GM12878 (cell line): Measurements from ENCODE around the gene ZFHX2. TPM values are rescaled to one million over a fixed set of nuclear protein-coding genes. Genes with fewer than 3 reads are reported as not detected.

Source experiments
- ATAC-seq: fragments of 200-7000 bp; cut with Tn5 transposase; 3 replicates; pipeline ENCODE4 v1.9.1; 2020; ENCODE audit warnings: mild to moderate bottlenecking, moderate library complexity
- BruUV-seq: library from RNA; stranded (reverse); fragments of 400-500 nt; replicated peaks from 2 replicates; lab custom pipeline; 2021; lab: Mats Ljungman, UMichigan
- CTCF ChIA-PET: fragments of 300-600 bp; sonication (Branson Sonifier 250); formaldehyde crosslinking; extraction: SDS; loops from one replicate; lab custom pipeline; 2021; ENCODE audit warnings: inconsistent platforms; lab: Yijun Ruan, JAX
- POLR2A ChIA-PET: fragments of 350-600 bp; formaldehyde crosslinking; extraction: SDS; loops from one replicate; lab custom pipeline; 2021; ENCODE audit warnings: inconsistent platforms; lab: Charles Lee
- RAD21 ChIA-PET: fragments of 300-600 bp; sonication (Branson Sonifier 250); formaldehyde crosslinking; loops from one replicate; lab custom pipeline; 2023; ENCODE audit warnings: antibody characterized with exemption; ENCODE audit not compliant: unreplicated experiment; lab: Charles Lee
- SMC1A ChIA-PET: fragments of 300-600 bp; sonication (Branson Sonifier 250); formaldehyde crosslinking; loops from one replicate; lab custom pipeline; 2023; ENCODE audit not compliant: unreplicated experiment, uncharacterized antibody; lab: Charles Lee
- DNase-seq: peaks from one replicate; pipeline ENCODE4 v3.0.0-alpha.2; 2011; ENCODE audit warnings: low read depth, low spot score
- FAIRE-seq: peaks from 3 replicates; lab custom pipeline; 2011; peaks lifted over from hg19 to GRCh38; lab: Jason Lieb, UNC
- H2AFZ ChIP-seq: 2 replicates; pipeline ENCODE4 v1.6.0; 2011; ENCODE audit warnings: low read depth, low read length, control low read depth; ENCODE audit not compliant: control insufficient read depth
- H3K27ac ChIP-seq: 2 replicates; pipeline ENCODE4 v1.5.1; 2011; ENCODE audit warnings: control low read depth; ENCODE audit not compliant: control insufficient read depth, insufficient read depth
- H3K27me3 ChIP-seq, 2 experiments: replicated peaks in 1 of 2; 2 replicates each; pipeline versions ENCODE4 v1.6.0 to v1.6.1; 2011; ENCODE audit warnings: low read length in 1 of 2; ENCODE audit not compliant: control insufficient read depth in 2 of 2, insufficient read depth in 2 of 2
- H3K36me3 ChIP-seq, 2 experiments: 2 replicates each; pipeline ENCODE4 v1.5.1; 2011; ENCODE audit warnings: low read length in 1 of 2; ENCODE audit not compliant: control insufficient read depth in 2 of 2, insufficient read depth in 2 of 2
- H3K4me1 ChIP-seq: 2 replicates; pipeline ENCODE4 v1.6.1; 2011; ENCODE audit warnings: mild to moderate bottlenecking, low read length, moderate library complexity, mixed read lengths; ENCODE audit not compliant: control insufficient read depth, insufficient read depth
- H3K4me2 ChIP-seq: 2 replicates; pipeline ENCODE4 v1.6.0; 2011; ENCODE audit warnings: control low read depth; ENCODE audit not compliant: control insufficient read depth, insufficient read depth
- H3K4me3 ChIP-seq: fragments of 200-600 bp; sonication (generic); 2 replicates; pipeline ENCODE4 v1.5.1; 2016
- H3K79me2 ChIP-seq: 2 replicates; pipeline ENCODE4 v1.6.0; 2011; ENCODE audit warnings: low read length; ENCODE audit not compliant: control insufficient read depth, insufficient read depth
- H3K9ac ChIP-seq: 2 replicates; pipeline ENCODE4 v1.8.0; 2011; ENCODE audit warnings: low read length, control low read depth, mixed read lengths; ENCODE audit not compliant: control insufficient read depth, insufficient read depth
- H3K9me3 ChIP-seq: replicated peaks from 3 replicates; pipeline ENCODE4 v1.5.1; 2011; ENCODE audit warnings: mild to moderate bottlenecking, low read length; ENCODE audit not compliant: control insufficient read depth, insufficient read depth
- H4K20me1 ChIP-seq: 2 replicates; pipeline ENCODE4 v1.6.0; 2011; ENCODE audit not compliant: control insufficient read depth, insufficient read depth
- BACH1 ChIP-seq: fragments of 450-650 bp; IDR thresholded peaks from 2 replicates; pipeline ENCODE4 v1.6.1; 2017; ENCODE audit warnings: mild to moderate bottlenecking, borderline replicate concordance
- BCL11A ChIP-seq: IDR thresholded peaks from 2 replicates; pipeline ENCODE4 v1.6.1; 2011; ENCODE audit warnings: low read depth, low read length
- BRCA1 ChIP-seq: IDR thresholded peaks from 2 replicates; pipeline ENCODE4 v1.6.1; 2011; ENCODE audit warnings: low read depth, low read length, improper control_type of control experiment
- EGR1 ChIP-seq, 2 experiments: IDR thresholded peaks; 1 replicate in 1 of 2; 2 replicates in 1 of 2; pipeline ENCODE4 v1.6.1; 2011 to 2012; ENCODE audit warnings: low read depth in 2 of 2, low read length in 2 of 2, borderline replicate concordance in 1 of 2, mild to moderate bottlenecking in 1 of 2, moderate library complexity in 1 of 2
- MYC ChIP-seq: IDR thresholded peaks from 2 replicates; pipeline ENCODE4 v1.6.1; 2011; ENCODE audit warnings: mild to moderate bottlenecking, low read length, moderate library complexity, inconsistent platforms; ENCODE audit not compliant: insufficient read depth, insufficient replicate concordance, insufficient read length, severe bottlenecking
- RCOR1 ChIP-seq: conservative IDR thresholded peaks from 2 replicates; pipeline ENCODE4 v1.6.1; 2012; ENCODE audit warnings: low read depth, low read length, improper control_type of control experiment
- WGBS: methylation state at CpG from one replicate; pipeline ENCODE4 v1.1.6; 2016; ENCODE audit warnings: low lambda C conversion rate; ENCODE audit not compliant: insufficient replicate concordance, insufficient coverage; ENCODE audit errors: missing lambda C conversion rate; 5-methylcytosine and 5-hydroxymethylcytosine counted together
- in situ Hi-C: fragments of 300-500 bp; cut with MboI; formaldehyde crosslinking; loops from 9 replicates; pipeline ENCODE4 v1.14.3; 2018; ENCODE audit warnings: mixed read lengths
- intact Hi-C: fragments of 100-400 bp; cut with micrococcal nuclease; formaldehyde crosslinking; loops from one replicate; pipeline ENCODE4 v1.14.2; 2022; ENCODE audit not compliant: unreplicated experiment
- polyA plus RNA-seq, 11 experiments: library from polyadenylated mRNA; depleted of rRNA in 4 of 11; unstranded in 6 of 11; stranded (reverse) in 5 of 11; fragments of >200 nt; fragmentation: Nextera tagmentation in 4 of 11; fragmentation: Illumina TruSeq in 1 of 11; extraction: Ambion mirVana in 4 of 11; extraction: Trizol in 1 of 11; gene quantifications; 1 replicate in 1 of 11; 2 replicates in 10 of 11; pipeline versions ENCODE4 v1.2.1 to v1.2.3, GENCODE V29; 2011 to 2016; ENCODE audit warnings: inconsistent platforms in 2 of 11, missing spikeins in 2 of 11, low read depth in 1 of 11
- total RNA-seq, 4 experiments: library from RNA; depleted of rRNA in 3 of 4; stranded (reverse); fragments of >200 nt in 3 of 4; fragmentation: Illumina TruSeq in 1 of 4; extraction: Trizol in 1 of 4; gene quantifications; 2 replicates each; pipeline versions ENCODE4 v1.2.1 to v1.2.3, GENCODE V29; 2013 to 2021
- TF ChIP-seq, protein P1 (sequence below): IDR thresholded peaks from 2 replicates; pipeline ENCODE4 v1.6.1; 2011; ENCODE audit warnings: borderline replicate concordance, low read depth, mild to moderate bottlenecking, moderate library complexity, low read length; ENCODE audit not compliant: insufficient read depth, poor library complexity, severe bottlenecking
- TF ChIP-seq, protein P2 (sequence below): fragments of 450-650 bp; IDR thresholded peaks from 2 replicates; pipeline ENCODE4 v1.6.1; 2017; ENCODE audit warnings: mild to moderate bottlenecking, low read depth, inconsistent platforms; ENCODE audit not compliant: poor library complexity, severe bottlenecking
- TF ChIP-seq, protein P3 (sequence below): fragments of 450-650 bp; formaldehyde crosslinking; IDR thresholded peaks from 2 replicates; pipeline ENCODE4 v1.4.0; 2020; ENCODE audit warnings: mild to moderate bottlenecking, moderate library complexity
- TF ChIP-seq, protein P4 (sequence below): fragments of 450-650 bp; formaldehyde crosslinking; IDR thresholded peaks from 2 replicates; pipeline ENCODE4 v1.4.0; 2022; ENCODE audit warnings: mild to moderate bottlenecking, moderate library complexity

Gene ZFHX2
- total and polyA plus RNA-seq, 10 of the 15 experiments (the other 5 are each of a cell fraction or from before 2014, with no cell fraction given): 0.27 to 2.2 (median 0.55) TPM

DNA sequence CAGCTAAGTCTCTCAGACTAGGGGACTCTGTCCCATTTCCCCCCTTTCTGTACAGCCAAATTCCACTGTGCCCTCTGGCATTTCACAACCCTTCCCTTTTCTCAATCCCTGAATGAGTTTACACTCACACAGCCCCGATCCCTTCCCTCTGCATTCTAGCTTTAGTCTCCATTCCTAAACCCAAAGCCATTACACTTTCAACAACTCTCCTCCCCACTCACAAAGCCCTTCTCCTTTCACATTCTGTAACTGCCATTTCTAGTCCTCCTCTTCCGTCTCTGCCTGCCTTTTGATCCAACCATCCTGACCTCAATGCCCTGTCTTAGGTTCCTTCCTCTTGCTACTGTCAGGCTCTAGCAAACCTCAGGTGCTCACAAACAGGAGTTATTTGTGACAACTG is 3.6 kb downstream of the ZFHX2 start:
- BruUV-seq: no TSS peak
- DNase-seq: no peak
- in situ Hi-C loops: no loop called here
- Histone ChIP-seq H3K27ac (no peak overlapping the region), H3K36me3 (no peaks in the 10 kb centered on the region), H3K9ac (no peak overlapping the region), H3K4me3 (no peak overlapping the region), H3K79me2 (no peaks in the 10 kb centered on the region), H4K20me1 (no peaks in the 10 kb centered on the region), H3K4me1 (no peaks in the 10 kb centered on the region), H3K9me3 (no peaks in the 10 kb centered on the region), H2AFZ (no peak overlapping the region), H3K27me3 (no peaks in the 10 kb centered on the region), H3K4me2 (no peak overlapping the region)
- CTCF ChIA-PET: interaction anchor here (0.9 to 2.8 kb wide), 6 partner anchors 8 to 70 kb away, joined by 3 to 25 read pairs (median 5); no protein-coding TSS in a partner anchor
- POLR2A ChIA-PET: interaction anchor here (1.5 kb wide), 1 partner anchor 10 kb away, joined by 3 read pairs; no protein-coding TSS in a partner anchor
- SMC1A ChIA-PET: interaction anchor here (0.7 to 1.0 kb wide), 3 partner anchors 20 to 71 kb away, joined by 3 to 6 read pairs (median 3); no protein-coding TSS in a partner anchor
- no peak for ATAC-seq
- RAD21 ChIA-PET: no interaction called here
- intact Hi-C loops: no loop called here
- FAIRE-seq: no peak
- 63% methylated on average over 2 of the region's 2 CpGs for WGBS
- TF ChIP-seq BCL11A (no peak), RCOR1 (no peak), EGR1 (IDR thresholded peaks at IDR 0.05; ENCODE audit: borderline replicate concordance in 1 of 2, low read depth in 2 of 2, low read length in 2 of 2) (no peak), BACH1 (no peak), MYC (no peak), BRCA1 (no peak)
- TF ChIP-seq, protein P1, sequence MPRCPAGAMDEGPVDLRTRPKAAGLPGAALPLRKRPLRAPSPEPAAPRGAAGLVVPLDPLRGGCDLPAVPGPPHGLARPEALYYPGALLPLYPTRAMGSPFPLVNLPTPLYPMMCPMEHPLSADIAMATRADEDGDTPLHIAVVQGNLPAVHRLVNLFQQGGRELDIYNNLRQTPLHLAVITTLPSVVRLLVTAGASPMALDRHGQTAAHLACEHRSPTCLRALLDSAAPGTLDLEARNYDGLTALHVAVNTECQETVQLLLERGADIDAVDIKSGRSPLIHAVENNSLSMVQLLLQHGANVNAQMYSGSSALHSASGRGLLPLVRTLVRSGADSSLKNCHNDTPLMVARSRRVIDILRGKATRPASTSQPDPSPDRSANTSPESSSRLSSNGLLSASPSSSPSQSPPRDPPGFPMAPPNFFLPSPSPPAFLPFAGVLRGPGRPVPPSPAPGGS: no peak
- TF ChIP-seq, protein P2, sequence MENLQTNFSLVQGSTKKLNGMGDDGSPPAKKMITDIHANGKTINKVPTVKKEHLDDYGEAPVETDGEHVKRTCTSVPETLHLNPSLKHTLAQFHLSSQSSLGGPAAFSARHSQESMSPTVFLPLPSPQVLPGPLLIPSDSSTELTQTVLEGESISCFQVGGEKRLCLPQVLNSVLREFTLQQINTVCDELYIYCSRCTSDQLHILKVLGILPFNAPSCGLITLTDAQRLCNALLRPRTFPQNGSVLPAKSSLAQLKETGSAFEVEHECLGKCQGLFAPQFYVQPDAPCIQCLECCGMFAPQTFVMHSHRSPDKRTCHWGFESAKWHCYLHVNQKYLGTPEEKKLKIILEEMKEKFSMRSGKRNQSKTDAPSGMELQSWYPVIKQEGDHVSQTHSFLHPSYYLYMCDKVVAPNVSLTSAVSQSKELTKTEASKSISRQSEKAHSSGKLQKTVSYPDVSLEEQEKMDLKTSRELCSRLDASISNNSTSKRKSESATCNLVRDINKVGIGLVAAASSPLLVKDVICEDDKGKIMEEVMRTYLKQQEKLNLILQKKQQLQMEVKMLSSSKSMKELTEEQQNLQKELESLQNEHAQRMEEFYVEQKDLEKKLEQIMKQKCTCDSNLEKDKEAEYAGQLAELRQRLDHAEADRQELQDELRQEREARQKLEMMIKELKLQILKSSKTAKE: no peak
- TF ChIP-seq, protein P3, sequence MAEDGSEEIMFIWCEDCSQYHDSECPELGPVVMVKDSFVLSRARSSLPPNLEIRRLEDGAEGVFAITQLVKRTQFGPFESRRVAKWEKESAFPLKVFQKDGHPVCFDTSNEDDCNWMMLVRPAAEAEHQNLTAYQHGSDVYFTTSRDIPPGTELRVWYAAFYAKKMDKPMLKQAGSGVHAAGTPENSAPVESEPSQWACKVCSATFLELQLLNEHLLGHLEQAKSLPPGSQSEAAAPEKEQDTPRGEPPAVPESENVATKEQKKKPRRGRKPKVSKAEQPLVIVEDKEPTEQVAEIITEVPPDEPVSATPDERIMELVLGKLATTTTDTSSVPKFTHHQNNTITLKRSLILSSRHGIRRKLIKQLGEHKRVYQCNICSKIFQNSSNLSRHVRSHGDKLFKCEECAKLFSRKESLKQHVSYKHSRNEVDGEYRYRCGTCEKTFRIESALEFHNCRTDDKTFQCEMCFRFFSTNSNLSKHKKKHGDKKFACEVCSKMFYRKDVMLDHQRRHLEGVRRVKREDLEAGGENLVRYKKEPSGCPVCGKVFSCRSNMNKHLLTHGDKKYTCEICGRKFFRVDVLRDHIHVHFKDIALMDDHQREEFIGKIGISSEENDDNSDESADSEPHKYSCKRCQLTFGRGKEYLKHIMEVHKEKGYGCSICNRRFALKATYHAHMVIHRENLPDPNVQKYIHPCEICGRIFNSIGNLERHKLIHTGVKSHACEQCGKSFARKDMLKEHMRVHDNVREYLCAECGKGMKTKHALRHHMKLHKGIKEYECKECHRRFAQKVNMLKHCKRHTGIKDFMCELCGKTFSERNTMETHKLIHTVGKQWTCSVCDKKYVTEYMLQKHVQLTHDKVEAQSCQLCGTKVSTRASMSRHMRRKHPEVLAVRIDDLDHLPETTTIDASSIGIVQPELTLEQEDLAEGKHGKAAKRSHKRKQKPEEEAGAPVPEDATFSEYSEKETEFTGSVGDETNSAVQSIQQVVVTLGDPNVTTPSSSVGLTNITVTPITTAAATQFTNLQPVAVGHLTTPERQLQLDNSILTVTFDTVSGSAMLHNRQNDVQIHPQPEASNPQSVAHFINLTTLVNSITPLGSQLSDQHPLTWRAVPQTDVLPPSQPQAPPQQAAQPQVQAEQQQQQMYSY (CRISPR knock-in tag): no peak
- TF ChIP-seq, protein P4, sequence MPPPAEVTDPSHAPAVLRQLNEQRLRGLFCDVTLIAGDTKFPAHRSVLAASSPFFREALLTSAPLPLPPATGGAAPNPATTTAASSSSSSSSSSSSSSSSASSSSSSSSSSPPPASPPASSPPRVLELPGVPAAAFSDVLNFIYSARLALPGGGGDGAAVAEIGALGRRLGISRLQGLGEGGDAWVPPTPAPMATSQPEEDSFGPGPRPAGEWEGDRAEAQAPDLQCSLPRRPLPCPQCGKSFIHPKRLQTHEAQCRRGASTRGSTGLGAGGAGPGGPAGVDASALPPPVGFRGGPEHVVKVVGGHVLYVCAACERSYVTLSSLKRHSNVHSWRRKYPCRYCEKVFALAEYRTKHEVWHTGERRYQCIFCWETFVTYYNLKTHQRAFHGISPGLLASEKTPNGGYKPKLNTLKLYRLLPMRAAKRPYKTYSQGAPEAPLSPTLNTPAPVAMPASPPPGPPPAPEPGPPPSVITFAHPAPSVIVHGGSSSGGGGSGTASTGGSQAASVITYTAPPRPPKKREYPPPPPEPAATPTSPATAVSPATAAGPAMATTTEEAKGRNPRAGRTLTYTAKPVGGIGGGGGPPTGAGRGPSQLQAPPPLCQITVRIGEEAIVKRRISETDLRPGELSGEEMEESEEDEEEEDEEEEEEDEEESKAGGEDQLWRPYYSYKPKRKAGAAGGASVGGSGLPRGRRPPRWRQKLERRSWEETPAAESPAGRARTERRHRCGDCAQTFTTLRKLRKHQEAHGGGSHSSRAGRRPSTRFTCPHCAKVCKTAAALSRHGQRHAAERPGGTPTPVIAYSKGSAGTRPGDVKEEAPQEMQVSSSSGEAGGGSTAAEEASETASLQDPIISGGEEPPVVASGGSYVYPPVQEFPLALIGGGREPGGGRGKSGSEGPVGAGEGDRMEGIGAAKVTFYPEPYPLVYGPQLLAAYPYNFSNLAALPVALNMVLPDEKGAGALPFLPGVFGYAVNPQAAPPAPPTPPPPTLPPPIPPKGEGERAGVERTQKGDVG (CRISPR knock-in tag): no peak
